Mesenchymal stem cell (in vitro differentiated cells and primary cell): ENCODE results near the gene LGALS3.

Source experiments
- DNase-seq: peaks from one replicate; pipeline ENCODE4 v3.0.0-alpha.2; 2013
- H2AFZ ChIP-seq: one replicate; pipeline ENCODE4 v1.6.1; 2013; ENCODE audit warnings: low read depth, mild to moderate bottlenecking, control low read depth, inconsistent platforms, low read length, moderate library complexity
- H2AK5ac ChIP-seq: 2 replicates; pipeline ENCODE4 v1.6.1; 2013; ENCODE audit warnings: low read length, moderate library complexity, mild to moderate bottlenecking, inconsistent platforms; ENCODE audit not compliant: severe bottlenecking
- H2BK120ac ChIP-seq: one replicate; pipeline ENCODE4 v1.6.1; 2013; ENCODE audit warnings: low read depth, mild to moderate bottlenecking, inconsistent platforms, low read length, moderate library complexity
- H2BK12ac ChIP-seq, 2 experiments: one replicate each; pipeline ENCODE4 v1.6.1; 2013; ENCODE audit warnings: inconsistent platforms in 2 of 2, low read length in 2 of 2, mild to moderate bottlenecking in 2 of 2, moderate library complexity in 2 of 2, control low read depth in 1 of 2
- H2BK15ac ChIP-seq: one replicate; pipeline ENCODE4 v1.6.1; 2013; ENCODE audit warnings: mild to moderate bottlenecking, low read depth, inconsistent platforms; ENCODE audit not compliant: poor library complexity, severe bottlenecking
- H2BK5ac ChIP-seq: 2 replicates; pipeline ENCODE4 v1.6.1; 2013; ENCODE audit warnings: low read depth, mild to moderate bottlenecking, low read length, control low read depth, inconsistent platforms; ENCODE audit not compliant: poor library complexity, severe bottlenecking
- H3K14ac ChIP-seq, 2 experiments: one replicate each; pipeline ENCODE4 v1.6.1; 2013; ENCODE audit warnings: inconsistent platforms in 2 of 2, low read length in 2 of 2, control low read depth in 1 of 2, mild to moderate bottlenecking in 1 of 2, moderate library complexity in 1 of 2
- H3K18ac ChIP-seq, 2 experiments: one replicate each; pipeline ENCODE4 v1.6.1; 2013; ENCODE audit warnings: inconsistent platforms in 2 of 2, low read length in 2 of 2, control low read depth in 1 of 2, low read depth in 1 of 2, mild to moderate bottlenecking in 1 of 2
- H3K23ac ChIP-seq, 2 experiments: one replicate each; pipeline ENCODE4 v1.6.1; 2013; ENCODE audit warnings: inconsistent platforms in 2 of 2, low read length in 2 of 2, mild to moderate bottlenecking in 2 of 2, moderate library complexity in 2 of 2, control low read depth in 1 of 2
- H3K27ac ChIP-seq: 2 replicates; pipeline ENCODE4 v1.5.1; 2013; ENCODE audit warnings: mild to moderate bottlenecking, moderate library complexity, low read length, control low read depth, inconsistent platforms; ENCODE audit not compliant: poor library complexity, severe bottlenecking
- H3K27me3 ChIP-seq, 2 experiments: 2 replicates each; pipeline versions ENCODE4 v1.6.1 to v1.7.0; 2013; ENCODE audit warnings: low read length in 2 of 2, mild to moderate bottlenecking in 2 of 2, moderate library complexity in 2 of 2, control low read depth in 1 of 2, inconsistent platforms in 1 of 2; ENCODE audit not compliant: control insufficient read depth in 1 of 2, insufficient read depth in 1 of 2
- H3K36me3 ChIP-seq, 2 experiments: 2 replicates each; pipeline versions ENCODE4 v1.6.1 to v1.7.0; 2013; ENCODE audit warnings: low read length in 2 of 2, control low read depth in 1 of 2, inconsistent platforms in 1 of 2, low read depth in 1 of 2, mild to moderate bottlenecking in 1 of 2; ENCODE audit not compliant: insufficient read depth in 2 of 2, control insufficient read depth in 1 of 2
- H3K4ac ChIP-seq, 2 experiments: one replicate each; pipeline ENCODE4 v1.6.1; 2013; ENCODE audit warnings: inconsistent platforms in 2 of 2, low read length in 2 of 2, mild to moderate bottlenecking in 2 of 2, moderate library complexity in 2 of 2, control low read depth in 1 of 2, low read depth in 1 of 2
- H3K4me1 ChIP-seq: 2 replicates; pipeline ENCODE4 v1.6.1; 2013; ENCODE audit warnings: low read depth, low read length, control low read depth; ENCODE audit not compliant: control insufficient read depth, insufficient read depth
- H3K4me2 ChIP-seq: 2 replicates; pipeline ENCODE4 v1.6.1; 2013; ENCODE audit warnings: low read length, mild to moderate bottlenecking, inconsistent platforms; ENCODE audit not compliant: poor library complexity, severe bottlenecking
- H3K4me3 ChIP-seq, 2 experiments: 2 replicates each; pipeline versions ENCODE4 v1.5.1 to v1.7.0; 2013; ENCODE audit warnings: low read length in 2 of 2, mild to moderate bottlenecking in 2 of 2, control low read depth in 1 of 2, low read depth in 1 of 2; ENCODE audit not compliant: insufficient read depth in 1 of 2
- H3K79me1 ChIP-seq: replicated peaks from 2 replicates; pipeline ENCODE4 v1.6.1; 2013; ENCODE audit warnings: mild to moderate bottlenecking, control low read depth, low read length, inconsistent platforms; ENCODE audit not compliant: poor library complexity, severe bottlenecking
- H3K9ac ChIP-seq: 2 replicates; pipeline ENCODE4 v1.7.0; 2013; ENCODE audit warnings: mild to moderate bottlenecking, low read length, moderate library complexity
- H3K9me3 ChIP-seq: 2 replicates; pipeline ENCODE4 v1.7.0; 2013; ENCODE audit warnings: mild to moderate bottlenecking, low read length; ENCODE audit not compliant: control insufficient read depth
- H4K8ac ChIP-seq: one replicate; pipeline ENCODE4 v1.6.1; 2013; ENCODE audit warnings: inconsistent platforms, mild to moderate bottlenecking, low read length, moderate library complexity
- H4K91ac ChIP-seq: one replicate; pipeline ENCODE4 v1.6.1; 2013; ENCODE audit warnings: mild to moderate bottlenecking, low read length, inconsistent platforms
- WGBS: methylation state at CpG from one replicate; pipeline ENCODE4 v1.1.7; 2013; ENCODE audit warnings: mixed read lengths; 5-methylcytosine and 5-hydroxymethylcytosine counted together

The LGALS3 gene

DNA sequence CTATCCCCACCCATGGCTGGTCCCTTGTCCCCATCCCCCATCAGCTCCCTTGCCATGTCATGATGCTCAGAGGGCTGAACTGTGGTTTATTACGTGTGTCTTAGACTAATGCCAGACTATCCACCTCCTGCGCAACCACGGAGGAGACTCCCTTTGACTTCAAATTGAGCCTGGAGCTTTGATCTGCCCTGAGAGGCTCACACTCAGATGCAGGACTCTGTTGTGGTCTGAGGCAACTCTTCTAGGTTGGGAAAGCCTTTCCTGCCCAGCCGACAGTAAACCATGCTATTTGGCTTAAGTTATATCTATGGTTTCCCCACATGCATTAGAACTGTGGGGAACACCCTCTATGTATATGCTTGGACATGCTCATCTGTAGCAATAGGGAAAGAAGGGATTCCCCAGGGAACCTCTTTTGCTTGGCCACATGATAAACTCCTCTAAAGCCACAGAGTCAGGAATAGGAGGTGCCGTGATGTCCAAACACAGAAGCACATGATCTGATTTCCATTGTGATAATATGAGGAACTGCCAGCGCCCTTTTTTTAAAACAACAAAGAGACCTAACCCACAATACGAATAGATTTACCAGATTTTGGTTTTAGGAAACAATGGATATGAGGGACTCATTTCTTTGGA is 11.1 kb upstream of the LGALS3 start:
- no peak overlapping the region for H3K14ac ChIP-seq
- H3K79me1 ChIP-seq = no peaks in the 10 kb centered on the region
- H4K91ac ChIP-seq = no peak overlapping the region
- no peak overlapping the region for H2BK120ac ChIP-seq
- H3K9me3 ChIP-seq = no peaks in the 10 kb centered on the region
- 88% methylated on average over 6 of the region's 7 CpGs for WGBS
- DNase-seq = peak; percentile 75
- peaks cover 6% of the 10 kb centered on the region for H3K4me1 ChIP-seq
- no peak overlapping the region for H3K4ac ChIP-seq
- no peak overlapping the region for H3K4me3 ChIP-seq
- H2AK5ac ChIP-seq = no peak overlapping the region
- H4K8ac ChIP-seq = no peak overlapping the region
- H3K23ac ChIP-seq = no peak overlapping the region
- peak overlapping the region; percentile 16 to 23 for H3K18ac ChIP-seq
- no peak overlapping the region for H3K27ac ChIP-seq
- H2BK5ac ChIP-seq = no peak overlapping the region
- H3K27me3 ChIP-seq = no peaks in the 10 kb centered on the region
- peak overlapping the region; percentile 10 for H3K9ac ChIP-seq
- H2AFZ ChIP-seq = no peak overlapping the region
- H2BK12ac ChIP-seq = peak overlapping the region in 1 of 2 experiments; percentile 70
- H3K36me3 ChIP-seq = no peaks in the 10 kb centered on the region
- H2BK15ac ChIP-seq = no peak overlapping the region
- H3K4me2 ChIP-seq = no peak overlapping the region

GRCh38 chr14:55118761-55119160 is 10.3 kb upstream of the LGALS3 start:
- Histone ChIP-seq H2AK5ac (no peak overlapping the region), H3K4me1 (peaks cover 12% of the 10 kb centered on the region), H3K23ac (no peak overlapping the region), H3K4ac (peak overlapping the region in 1 of 2 experiments; percentile 43), H3K9me3 (no peaks in the 10 kb centered on the region), H3K79me1 (no peaks in the 10 kb centered on the region), H3K36me3 (no peaks in the 10 kb centered on the region), H3K27me3 (no peaks in the 10 kb centered on the region), H2BK12ac (no peak overlapping the region), H2AFZ (no peak overlapping the region), H3K4me3 (no peak overlapping the region), H3K27ac (no peak overlapping the region), H3K14ac (no peak overlapping the region), H2BK15ac (no peak overlapping the region), H4K8ac (no peak overlapping the region), H3K9ac (peak overlapping the region; percentile 10), H2BK120ac (no peak overlapping the region), H3K18ac (peak overlapping the region in 1 of 2 experiments; percentile 70), H2BK5ac (no peak overlapping the region), H3K4me2 (no peak overlapping the region), H4K91ac (no peak overlapping the region)
- WGBS = no CpG with 5 or more reads among the region's 3 CpGs
- no peak for DNase-seq

DNA sequence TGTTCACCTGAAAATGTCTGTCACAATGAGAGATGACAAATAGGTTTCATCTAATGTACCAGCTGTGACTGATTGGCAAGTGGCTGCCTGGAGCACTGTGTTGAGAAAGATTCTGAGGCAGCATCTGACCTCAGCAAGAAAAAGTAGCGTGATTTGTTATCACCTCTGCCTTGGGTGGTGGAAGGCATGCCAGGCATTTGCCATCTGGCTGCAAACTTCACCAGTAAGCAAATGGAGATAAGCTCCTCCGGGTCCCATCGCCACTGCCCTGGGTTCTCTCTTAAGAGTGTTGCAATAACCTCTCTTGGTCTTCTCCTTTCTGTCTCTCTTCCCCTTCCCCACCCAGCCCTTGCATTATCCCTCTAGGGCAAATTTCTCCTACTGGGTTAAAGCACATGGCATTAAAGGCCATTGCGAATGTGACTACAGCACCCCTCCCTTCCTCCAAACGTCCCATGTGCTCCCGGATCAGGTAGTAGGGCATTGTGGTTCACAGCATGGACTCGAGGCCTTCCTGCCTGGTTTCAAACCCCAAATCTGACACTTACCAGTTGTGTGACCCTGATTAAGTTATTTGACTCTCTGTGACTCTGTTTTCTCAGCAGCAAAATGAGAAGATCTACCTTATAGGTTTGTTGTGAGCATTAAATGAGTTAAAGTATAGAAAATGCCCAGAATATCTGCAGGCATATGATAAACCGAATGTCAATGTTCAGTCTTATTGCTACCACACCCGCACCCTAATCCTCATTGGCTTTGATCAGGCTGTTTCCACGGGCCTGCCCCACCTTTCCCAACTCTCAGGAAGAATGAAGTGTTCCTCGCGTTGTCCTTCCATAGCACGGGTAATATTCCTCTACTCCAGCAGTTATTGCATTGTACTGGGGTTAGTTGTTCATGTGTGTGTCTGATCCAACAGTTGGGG is 8.2 kb upstream of the LGALS3 start:
- H3K9me3 ChIP-seq = no peaks in the 10 kb centered on the region
- H3K27ac ChIP-seq = no peak overlapping the region
- no peak overlapping the region for H3K4me3 ChIP-seq
- H2BK5ac ChIP-seq = no peak overlapping the region
- peaks cover 12% of the 10 kb centered on the region for H3K4me1 ChIP-seq
- H3K36me3 ChIP-seq = no peaks in the 10 kb centered on the region
- WGBS = 65% methylated on average over 9 of the region's 13 CpGs
- no peak overlapping the region for H2BK120ac ChIP-seq
- no peak overlapping the region for H3K18ac ChIP-seq
- no peak overlapping the region for H4K91ac ChIP-seq
- no peaks in the 10 kb centered on the region for H3K79me1 ChIP-seq
- H2AFZ ChIP-seq = no peak overlapping the region
- no peak overlapping the region for H2BK12ac ChIP-seq
- no peak overlapping the region for H3K4me2 ChIP-seq
- no peaks in the 10 kb centered on the region for H3K27me3 ChIP-seq
- no peak overlapping the region for H3K14ac ChIP-seq
- H3K23ac ChIP-seq = no peak overlapping the region
- H2AK5ac ChIP-seq = no peak overlapping the region
- peak overlapping the region; percentile 76 for H2BK15ac ChIP-seq
- DNase-seq = no peak
- H4K8ac ChIP-seq = no peak overlapping the region
- no peak overlapping the region for H3K4ac ChIP-seq
- H3K9ac ChIP-seq = no peak overlapping the region
